Ishikawa (cell line): ENCODE measurements around the gene FSTL3.

ENCODE experiments used
- CEBPB ChIP-seq: IDR thresholded peaks from 2 replicates; pipeline ENCODE4 v1.6.1; 2012
- CREB1 ChIP-seq: IDR thresholded peaks from 2 replicates; pipeline ENCODE4 v1.6.1; 2012; ENCODE audit warnings: low read depth
- EGR1 ChIP-seq: IDR thresholded peaks from 2 replicates; pipeline ENCODE4 v1.6.1; 2012
- EP300 ChIP-seq: IDR thresholded peaks from 2 replicates; pipeline ENCODE4 v1.6.1; 2012; ENCODE audit warnings: borderline replicate concordance
- FOXM1 ChIP-seq: IDR thresholded peaks from 2 replicates; pipeline ENCODE4 v1.6.1; 2012; ENCODE audit warnings: low read depth, borderline replicate concordance
- NFIC ChIP-seq: IDR thresholded peaks from 2 replicates; pipeline ENCODE4 v1.6.1; 2012
- RAD21 ChIP-seq: IDR thresholded peaks from 2 replicates; pipeline ENCODE4 v1.6.1; 2012; ENCODE audit warnings: low read depth
- TAF1 ChIP-seq: IDR thresholded peaks from 2 replicates; pipeline ENCODE4 v1.6.1; 2012; ENCODE audit warnings: low read depth, mild to moderate bottlenecking
- TCF12 ChIP-seq: IDR thresholded peaks from 2 replicates; pipeline ENCODE4 v1.6.1; 2012; ENCODE audit warnings: low read depth
- TEAD4 ChIP-seq: IDR thresholded peaks from 2 replicates; pipeline ENCODE4 v1.6.1; 2012
- YY1 ChIP-seq: IDR thresholded peaks from 2 replicates; pipeline ENCODE4 v1.6.1; 2012; ENCODE audit warnings: low read depth
- ZBTB7A ChIP-seq: IDR thresholded peaks from 2 replicates; pipeline ENCODE4 v1.6.1; 2012; ENCODE audit warnings: low read depth
- TF ChIP-seq, protein P1 (sequence below): IDR thresholded peaks from 2 replicates; pipeline ENCODE4 v1.6.1; 2012
- TF ChIP-seq, protein P2 (sequence below): IDR thresholded peaks from 2 replicates; pipeline ENCODE4 v1.6.1; 2012
- TF ChIP-seq, protein P3 (sequence below): IDR thresholded peaks from 2 replicates; pipeline ENCODE4 v1.6.1; 2012; ENCODE audit warnings: low read depth, mild to moderate bottlenecking

FSTL3 gene

DNA sequence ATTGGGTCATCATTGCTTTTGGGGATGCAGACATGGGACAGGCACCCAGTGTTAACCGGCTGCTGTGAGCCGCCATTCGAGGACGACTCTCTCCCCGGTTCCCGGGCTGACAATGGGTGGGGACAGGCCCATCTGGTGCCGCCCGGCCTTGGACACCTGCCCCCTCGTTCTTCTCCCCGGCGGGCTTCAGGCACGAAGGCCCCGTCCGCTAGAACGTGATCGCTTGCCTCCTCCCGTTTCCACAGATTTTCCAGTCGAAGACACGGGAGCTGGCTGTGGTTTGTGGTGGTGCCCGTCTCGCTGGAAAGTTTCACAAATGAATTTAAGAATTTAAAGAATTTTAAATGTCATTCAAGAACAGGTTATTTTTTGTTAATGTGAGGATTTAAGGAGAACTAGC is 34.6 kb downstream of the FSTL3 start:
- TF ChIP-seq FOXM1 (no peak), TCF12 (no peak), TEAD4 (no peak), TAF1 (no peak), NFIC (no peak), RAD21 (no peak), YY1 (no peak), ZBTB7A (no peak), EP300 (no peak), CEBPB (no peak), CREB1 (no peak), EGR1 (no peak)
- TF ChIP-seq, protein P1, sequence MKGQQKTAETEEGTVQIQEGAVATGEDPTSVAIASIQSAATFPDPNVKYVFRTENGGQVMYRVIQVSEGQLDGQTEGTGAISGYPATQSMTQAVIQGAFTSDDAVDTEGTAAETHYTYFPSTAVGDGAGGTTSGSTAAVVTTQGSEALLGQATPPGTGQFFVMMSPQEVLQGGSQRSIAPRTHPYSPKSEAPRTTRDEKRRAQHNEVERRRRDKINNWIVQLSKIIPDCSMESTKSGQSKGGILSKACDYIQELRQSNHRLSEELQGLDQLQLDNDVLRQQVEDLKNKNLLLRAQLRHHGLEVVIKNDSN = no peak
- TF ChIP-seq, protein P2, sequence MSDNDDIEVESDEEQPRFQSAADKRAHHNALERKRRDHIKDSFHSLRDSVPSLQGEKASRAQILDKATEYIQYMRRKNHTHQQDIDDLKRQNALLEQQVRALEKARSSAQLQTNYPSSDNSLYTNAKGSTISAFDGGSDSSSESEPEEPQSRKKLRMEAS = no peak
- TF ChIP-seq, protein P3, sequence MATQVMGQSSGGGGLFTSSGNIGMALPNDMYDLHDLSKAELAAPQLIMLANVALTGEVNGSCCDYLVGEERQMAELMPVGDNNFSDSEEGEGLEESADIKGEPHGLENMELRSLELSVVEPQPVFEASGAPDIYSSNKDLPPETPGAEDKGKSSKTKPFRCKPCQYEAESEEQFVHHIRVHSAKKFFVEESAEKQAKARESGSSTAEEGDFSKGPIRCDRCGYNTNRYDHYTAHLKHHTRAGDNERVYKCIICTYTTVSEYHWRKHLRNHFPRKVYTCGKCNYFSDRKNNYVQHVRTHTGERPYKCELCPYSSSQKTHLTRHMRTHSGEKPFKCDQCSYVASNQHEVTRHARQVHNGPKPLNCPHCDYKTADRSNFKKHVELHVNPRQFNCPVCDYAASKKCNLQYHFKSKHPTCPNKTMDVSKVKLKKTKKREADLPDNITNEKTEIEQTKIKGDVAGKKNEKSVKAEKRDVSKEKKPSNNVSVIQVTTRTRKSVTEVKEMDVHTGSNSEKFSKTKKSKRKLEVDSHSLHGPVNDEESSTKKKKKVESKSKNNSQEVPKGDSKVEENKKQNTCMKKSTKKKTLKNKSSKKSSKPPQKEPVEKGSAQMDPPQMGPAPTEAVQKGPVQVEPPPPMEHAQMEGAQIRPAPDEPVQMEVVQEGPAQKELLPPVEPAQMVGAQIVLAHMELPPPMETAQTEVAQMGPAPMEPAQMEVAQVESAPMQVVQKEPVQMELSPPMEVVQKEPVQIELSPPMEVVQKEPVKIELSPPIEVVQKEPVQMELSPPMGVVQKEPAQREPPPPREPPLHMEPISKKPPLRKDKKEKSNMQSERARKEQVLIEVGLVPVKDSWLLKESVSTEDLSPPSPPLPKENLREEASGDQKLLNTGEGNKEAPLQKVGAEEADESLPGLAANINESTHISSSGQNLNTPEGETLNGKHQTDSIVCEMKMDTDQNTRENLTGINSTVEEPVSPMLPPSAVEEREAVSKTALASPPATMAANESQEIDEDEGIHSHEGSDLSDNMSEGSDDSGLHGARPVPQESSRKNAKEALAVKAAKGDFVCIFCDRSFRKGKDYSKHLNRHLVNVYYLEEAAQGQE = no peak

DNA sequence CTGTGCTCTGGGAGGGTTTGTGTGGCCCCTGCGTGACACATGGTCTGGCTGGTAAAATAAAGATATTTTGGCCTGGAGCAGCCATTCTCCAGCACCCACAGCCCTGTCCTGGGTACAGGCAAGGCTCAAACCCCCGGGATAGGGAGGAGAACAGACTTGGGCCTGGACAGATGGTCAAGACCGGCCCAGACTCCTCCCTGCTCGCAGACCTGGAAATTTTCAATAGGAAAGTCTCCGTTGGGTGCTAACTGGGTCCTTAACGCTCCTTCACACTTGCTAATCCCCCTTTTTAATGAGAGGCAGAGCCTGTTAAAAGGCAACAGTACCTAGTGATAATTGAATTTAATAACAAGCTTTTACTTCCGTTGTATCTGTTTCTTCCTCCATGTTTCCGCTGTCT is 35.1 kb downstream of the FSTL3 start:
- TF ChIP-seq FOXM1 (no peak), TEAD4 (no peak), TCF12 (no peak), ZBTB7A (no peak), RAD21 (no peak)

DNA sequence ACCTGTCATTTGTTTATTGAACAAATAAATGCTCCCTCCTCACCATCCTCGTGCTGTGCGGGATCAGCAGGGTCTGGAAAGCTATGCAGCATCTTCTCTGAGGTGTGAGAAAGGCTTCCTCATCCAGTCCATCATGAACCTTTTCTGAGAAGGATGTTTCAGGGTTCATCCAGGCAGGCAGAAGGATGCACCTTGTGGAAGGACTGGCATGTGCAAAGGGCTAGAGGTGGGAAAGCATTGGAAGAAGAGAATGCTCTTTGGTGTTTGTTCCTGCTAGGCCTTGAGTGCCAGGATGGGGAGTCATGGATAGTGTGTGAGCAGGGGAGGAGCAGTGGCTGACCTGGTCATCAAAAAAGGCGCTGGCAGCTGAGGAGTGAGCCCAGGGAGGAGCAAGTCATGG is 39.2 kb downstream of the FSTL3 start:
- TF ChIP-seq, protein P1 = no peak
- TF ChIP-seq RAD21 (no peak), TAF1 (no peak), YY1 (no peak), TEAD4 (no peak), CEBPB (no peak), NFIC (no peak), CREB1 (no peak), TCF12 (no peak), EGR1 (no peak), FOXM1 (no peak), EP300 (no peak), ZBTB7A (no peak)
- TF ChIP-seq, protein P2 = no peak
- TF ChIP-seq, protein P3 = no peak

DNA sequence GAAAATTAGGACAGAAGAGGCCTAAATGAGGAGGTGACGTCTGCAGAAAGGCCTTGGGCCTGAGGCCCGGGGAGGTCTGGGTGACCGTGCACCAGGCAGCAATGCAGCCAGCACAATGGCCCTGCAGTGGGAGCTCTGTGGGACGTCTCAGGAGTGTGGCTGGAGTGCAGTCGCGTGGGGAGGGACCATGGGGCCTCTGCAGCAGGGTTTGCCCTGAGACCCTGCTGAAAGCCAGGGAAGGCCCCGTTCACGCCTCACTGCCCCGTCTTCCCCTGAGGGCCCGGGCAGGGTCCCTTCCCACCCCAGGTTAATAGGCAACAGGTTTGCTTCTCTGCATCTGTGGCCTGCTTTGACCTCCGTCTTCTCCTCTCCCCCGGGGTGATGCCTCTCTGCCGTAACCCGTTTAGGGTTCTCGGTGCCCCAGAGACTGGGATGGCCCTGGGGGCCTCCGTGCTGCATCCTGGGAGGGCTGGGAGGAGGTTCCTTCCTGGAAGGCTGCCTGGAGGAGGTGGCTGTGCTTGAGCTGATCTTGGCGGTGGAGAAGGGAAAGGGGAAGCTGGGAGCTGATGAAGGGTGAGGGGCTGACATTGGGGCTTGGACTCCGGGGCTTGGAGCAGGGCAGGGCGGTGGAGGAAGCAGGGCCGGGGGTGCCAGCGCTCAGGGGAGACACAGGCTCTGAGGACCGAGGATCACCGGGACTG is 42.2 kb downstream of the FSTL3 start:
- TF ChIP-seq ZBTB7A (peak; percentile 33; the same call in 1 of the 2 replicates), RAD21 (no peak), EP300 (peak; percentile 26; the same call in 1 of the 2 replicates), TEAD4 (no peak), CREB1 (no peak), FOXM1 (no peak), YY1 (no peak)
- TF ChIP-seq, protein P3 = no peak
- TF ChIP-seq, protein P2 = no peak
